Panc1 (cell line): ENCODE results near the gene LPIN1.

Experiments
- CTCF ChIP-seq: fragments of 450-650 bp; IDR thresholded peaks from 2 replicates; pipeline ENCODE4 v1.5.1; 2017; ENCODE audit warnings: mild to moderate bottlenecking
- POLR2AphosphoS5 ChIP-seq: IDR thresholded peaks from 2 replicates; pipeline ENCODE4 v1.6.1; 2012; ENCODE audit warnings: mild to moderate bottlenecking, low read depth, low read length, moderate library complexity

GRCh38 chr2:11788461-11789124 is 42.2 kb downstream of the LPIN1 start:
- TF ChIP-seq POLR2AphosphoS5 (no peak), CTCF (no peak)
